Neural cell (in vitro differentiated cells): ENCODE data around the gene KATNBL1.

ENCODE experiments used
- CTCF ChIP-seq: fragments of 450-650 bp; IDR thresholded peaks from 2 replicates; pipeline ENCODE4 v1.5.1; 2014; ENCODE audit warnings: antibody characterized with exemption, mild to moderate bottlenecking, moderate library complexity; ENCODE audit not compliant: poor library complexity, severe bottlenecking
- POLR2AphosphoS5 ChIP-seq: IDR thresholded peaks from 2 replicates; pipeline ENCODE4 v1.6.1; 2012
- REST ChIP-seq: IDR thresholded peaks from 2 replicates; pipeline ENCODE4 v1.6.1; 2012; ENCODE audit warnings: borderline replicate concordance

GRCh38 chr15:34239151-34239808 is 29.4 kb upstream of the KATNBL1 start:
- TF ChIP-seq POLR2AphosphoS5 (no peak), REST (no peak), CTCF (no peak)
